Pancreas (tissue), 10 donors: Measurements from ENCODE around the gene MTMR1. TPM values are rescaled to one million over a fixed set of nuclear protein-coding genes. Genes with fewer than 3 reads are reported as not detected.

ENCODE experiments used
- ATAC-seq, 4 donors: fragments of 200-7000 bp; cut with Tn5 transposase; one replicate each; pipeline versions ENCODE4 v1.8.0 to v1.9.1; 2020; ENCODE audit warnings: mild to moderate bottlenecking in 4 of 4, moderate library complexity in 4 of 4
- DNase-seq, 6 donors: peaks; one replicate each; pipeline ENCODE4 v3.0.0-alpha.2; 2020
- FAIRE-seq: peaks from 2 replicates; lab custom pipeline; 2012; peaks lifted over from hg19 to GRCh38; lab: Jason Lieb, UNC
- H3K27ac ChIP-seq, 4 donors: fragments of 200-600 bp; sonication (generic); 1 replicate in 3 of 4; 2 replicates in 1 of 4; pipeline versions ENCODE4 v1.5.0 to v1.8.0; 2020
- H3K27me3 ChIP-seq, 4 donors: fragments of 200-600 bp; one replicate each; pipeline ENCODE4 v1.8.0; 2021
- H3K36me3 ChIP-seq, 3 donors: fragments of 200-600 bp; sonication (generic) in 1 of 3; one replicate each; pipeline versions ENCODE4 v1.5.0 to v1.8.0; 2020 to 2021
- H3K4me1 ChIP-seq, 3 donors: fragments of 200-600 bp; one replicate each; pipeline ENCODE4 v1.8.0; 2021
- H3K4me3 ChIP-seq, 4 donors: fragments of 200-600 bp; sonication (generic) in 2 of 4; one replicate each; pipeline versions ENCODE4 v1.5.0 to v1.8.0; 2020 to 2021
- H3K9me3 ChIP-seq, 4 donors: fragments of 200-600 bp; one replicate each; pipeline ENCODE4 v1.8.0; 2021
- WGBS, 2 donors: extraction: QIAGEN DNeasy Blood & Tissue Kit; methylation state at CpG; one replicate each; pipeline ENCODE4 v1.1.7; 2013; 5-methylcytosine and 5-hydroxymethylcytosine counted together
- intact Hi-C, 3 donors: fragments of 100-400 bp; cut with DNase I; formaldehyde crosslinking; loops; one replicate each; pipeline versions ENCODE4 v1.11.1 to v1.14.2; 2022
- polyA plus RNA-seq, 2 donors: library from polyadenylated mRNA; stranded (reverse); fragments of 200-250 nt; gene quantifications; one replicate each; pipeline ENCODE4 v1.2.3, GENCODE V29; 2013
- total RNA-seq, 6 donors: library from RNA; stranded (reverse); fragmentation: NEBNext Ultra II Directional in 4 of 6; extraction: Animal tissue kit (Norgen Biotek cat#: 25700) in 4 of 6; gene quantifications; one replicate each; pipeline versions ENCODE4 v1.2.1 to v1.2.4, GENCODE V29; 2021 to 2023
- TF ChIP-seq, protein P1 (sequence below), 4 donors: fragments of 200-600 bp; sonication (generic) in 3 of 4; IDR thresholded peaks; one replicate each; pipeline versions ENCODE4 v1.5.0 to v1.8.0; 2021; ENCODE audit warnings: antibody characterized with exemption in 4 of 4
- donor health status: healthy with polysubstance abuse.
- donor health status: DM: no; HTN: no; CAD: no; lungs with moderate emphysema.
- donor health status: DM: no; HTN: no; CAD: no.
- donor health status: control.
- donor health status: control.
- donor health status: Bipolar disorder and iron deficiency.
- donor health status: DM: yes; HTN: yes; CAD: no.
- donor health status: DM: no; HTN: no; CAD: no.
- donor health status: DM: no; HTN: no; CAD: no.
- donor health status: DM: yes; HTN: yes; CAD: no.

The MTMR1 gene
- total and polyA plus RNA-seq, 8 donors: 6.8 to 14.0 (median 10.2) TPM

- TF ChIP-seq, protein P1, sequence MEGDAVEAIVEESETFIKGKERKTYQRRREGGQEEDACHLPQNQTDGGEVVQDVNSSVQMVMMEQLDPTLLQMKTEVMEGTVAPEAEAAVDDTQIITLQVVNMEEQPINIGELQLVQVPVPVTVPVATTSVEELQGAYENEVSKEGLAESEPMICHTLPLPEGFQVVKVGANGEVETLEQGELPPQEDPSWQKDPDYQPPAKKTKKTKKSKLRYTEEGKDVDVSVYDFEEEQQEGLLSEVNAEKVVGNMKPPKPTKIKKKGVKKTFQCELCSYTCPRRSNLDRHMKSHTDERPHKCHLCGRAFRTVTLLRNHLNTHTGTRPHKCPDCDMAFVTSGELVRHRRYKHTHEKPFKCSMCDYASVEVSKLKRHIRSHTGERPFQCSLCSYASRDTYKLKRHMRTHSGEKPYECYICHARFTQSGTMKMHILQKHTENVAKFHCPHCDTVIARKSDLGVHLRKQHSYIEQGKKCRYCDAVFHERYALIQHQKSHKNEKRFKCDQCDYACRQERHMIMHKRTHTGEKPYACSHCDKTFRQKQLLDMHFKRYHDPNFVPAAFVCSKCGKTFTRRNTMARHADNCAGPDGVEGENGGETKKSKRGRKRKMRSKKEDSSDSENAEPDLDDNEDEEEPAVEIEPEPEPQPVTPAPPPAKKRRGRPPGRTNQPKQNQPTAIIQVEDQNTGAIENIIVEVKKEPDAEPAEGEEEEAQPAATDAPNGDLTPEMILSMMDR (IDR thresholded peaks at IDR 0.05): no peak
- intact Hi-C loops: no loop called here
- H3K4me1 ChIP-seq: no peaks in the 10 kb centered on the region
- ATAC-seq: no peak
- H3K27me3 ChIP-seq: no peaks in the 10 kb centered on the region
- DNase-seq: no peak
- no peak for FAIRE-seq
- H3K27ac ChIP-seq: no peak overlapping the region
- 69 to 92% methylated on average over 5 of the region's 5 CpGs for WGBS, 2 donors
- no peaks in the 10 kb centered on the region for H3K9me3 ChIP-seq
- no peaks in the 10 kb centered on the region for H3K36me3 ChIP-seq
- no peak overlapping the region for H3K4me3 ChIP-seq
Measured at GRCh38 chrX:150757371-150757770, 64.2 kb downstream of the MTMR1 start.

DNA sequence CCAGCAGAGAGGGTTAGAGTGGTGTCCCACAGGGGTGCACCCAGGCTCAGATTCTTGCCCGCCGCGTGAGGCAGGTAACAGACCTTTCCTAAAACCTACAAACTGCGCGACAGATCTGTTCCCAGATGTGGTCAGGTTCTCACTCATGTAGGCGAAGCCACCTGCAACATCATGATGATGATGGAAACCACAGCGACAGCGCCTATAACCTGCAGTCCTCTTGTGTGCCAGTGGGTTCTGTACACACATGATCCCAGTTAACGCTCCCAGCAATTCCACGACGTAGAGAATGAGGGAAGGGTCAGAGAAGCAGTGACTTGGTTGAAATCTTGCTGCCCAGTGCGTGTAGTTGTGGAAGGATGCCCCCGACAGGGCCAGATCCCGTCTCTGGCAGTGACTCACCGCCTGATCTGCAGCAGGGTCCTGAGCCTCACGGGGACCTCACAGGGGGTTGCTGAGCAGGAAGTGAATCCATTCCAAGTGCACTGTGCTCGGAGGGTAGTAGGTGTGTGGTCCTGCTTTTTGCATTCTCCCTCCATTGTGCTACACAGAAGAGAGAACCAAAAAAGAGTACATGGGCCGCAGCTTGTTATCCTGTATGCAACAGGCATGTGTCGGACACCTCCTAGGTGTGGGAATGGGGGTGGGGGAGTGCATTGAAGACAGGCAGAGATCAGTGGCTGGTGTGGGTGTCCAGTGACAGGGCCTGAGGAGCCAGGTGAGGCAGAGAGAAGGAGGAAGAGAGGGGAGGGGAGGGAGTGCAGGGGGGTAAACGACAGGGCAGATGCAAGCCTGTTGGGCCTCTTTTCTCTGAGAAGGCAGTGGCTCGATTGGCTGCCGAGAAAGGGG lies 66.6 kb downstream of the MTMR1 start:
- DNase-seq: no peak
- Histone ChIP-seq H3K27ac (no peak overlapping the region), H3K27me3 (no peaks in the 10 kb centered on the region), H3K4me3 (no peak overlapping the region), H3K9me3 (no peaks in the 10 kb centered on the region), H3K36me3 (no peaks in the 10 kb centered on the region), H3K4me1 (no peaks in the 10 kb centered on the region)
- no peak for ATAC-seq
- no peak for FAIRE-seq
- TF ChIP-seq, protein P1 (IDR thresholded peaks at IDR 0.05): no peak
- WGBS, 2 donors: 75 to 95% methylated on average over 22 of the region's 22 CpGs
- intact Hi-C loops: loop anchor here in 1 of 3 donors (10.0 kb wide), 1 partner anchor 325 kb away; no protein-coding TSS in a partner anchor

- Histone ChIP-seq H3K36me3 (no peaks in the 10 kb centered on the region), H3K27ac (no peak overlapping the region), H3K4me3 (no peak overlapping the region), H3K9me3 (no peaks in the 10 kb centered on the region), H3K4me1 (no peaks in the 10 kb centered on the region), H3K27me3 (no peaks in the 10 kb centered on the region)
- FAIRE-seq (no peak), DNase-seq (no peak), ATAC-seq (no peak)
- 60 to 74% methylated on average over 7 of the region's 7 CpGs for WGBS, 2 donors
- intact Hi-C loops: loop anchor here in 1 of 3 donors (10.0 kb wide), 1 partner anchor 324 kb away; no protein-coding TSS in a partner anchor
- TF ChIP-seq, protein P1 (IDR thresholded peaks at IDR 0.05): no peak
Measured at GRCh38 chrX:150761176-150761818, 68.1 kb downstream of the MTMR1 start.

GRCh38 chrX:150761819-150762216 lies 68.6 kb downstream of the MTMR1 start:
- no peaks in the 10 kb centered on the region for H3K4me1 ChIP-seq
- TF ChIP-seq, protein P1 (IDR thresholded peaks at IDR 0.05): no peak
- no peaks in the 10 kb centered on the region for H3K9me3 ChIP-seq
- no peak overlapping the region for H3K4me3 ChIP-seq
- H3K27me3 ChIP-seq: no peaks in the 10 kb centered on the region
- intact Hi-C loops: loop anchor here in 1 of 3 donors (10.0 kb wide), 1 partner anchor 323 kb away; no protein-coding TSS in a partner anchor
- H3K27ac ChIP-seq: no peak overlapping the region
- DNase-seq (no peak), FAIRE-seq (no peak), ATAC-seq (no peak)
- no peaks in the 10 kb centered on the region for H3K36me3 ChIP-seq
- 84 to 91% methylated on average over 8 of the region's 8 CpGs for WGBS, 2 donors
